HG03039 (cell line): ENCODE data around the gene SDK1.

Experiments used
- ATAC-seq: cut with Tn5 transposase; IDR thresholded peaks from one replicate; pipeline ENCODE4 v1.9.1; 2021; ENCODE audit warnings: mild to moderate bottlenecking, moderate library complexity; ENCODE audit not compliant: unreplicated experiment

SDK1 gene

DNA sequence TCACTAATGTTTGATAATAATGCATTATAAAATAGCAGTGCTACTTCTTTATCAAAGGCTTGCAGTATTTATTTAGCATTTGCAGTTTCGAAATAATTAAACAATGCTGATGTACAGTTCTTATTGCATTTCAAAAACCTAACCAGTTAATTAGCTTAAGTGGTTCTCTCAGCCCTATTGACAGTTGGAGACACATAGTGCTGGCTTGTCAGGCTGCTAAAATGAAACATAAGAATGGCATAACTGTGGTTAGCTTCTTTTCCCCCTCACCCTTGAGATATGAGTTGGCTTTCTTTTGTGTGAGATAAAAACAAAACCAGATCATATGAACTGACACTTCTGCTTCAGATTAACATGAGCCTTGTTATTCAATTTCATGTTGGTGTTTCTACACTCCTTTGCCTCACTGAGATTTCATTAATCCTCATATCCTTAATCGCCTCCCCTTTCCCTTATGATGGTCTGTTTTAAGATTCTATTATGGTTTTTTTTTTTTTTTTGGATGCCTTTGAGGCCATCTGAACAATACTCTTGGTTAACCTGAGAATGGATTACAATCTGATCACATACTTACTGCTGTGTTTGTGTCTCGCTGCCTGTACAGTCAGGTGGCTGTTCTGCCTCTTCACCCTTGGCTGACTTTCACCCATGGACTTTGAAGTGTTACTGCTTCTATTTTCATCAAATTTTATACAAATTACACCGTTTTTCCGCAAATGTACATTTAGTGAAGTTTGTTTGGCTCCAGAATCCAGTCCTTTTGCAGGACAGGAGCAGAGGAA lies 108.0 kb downstream of the SDK1 start:
- ATAC-seq: no peak

DNA sequence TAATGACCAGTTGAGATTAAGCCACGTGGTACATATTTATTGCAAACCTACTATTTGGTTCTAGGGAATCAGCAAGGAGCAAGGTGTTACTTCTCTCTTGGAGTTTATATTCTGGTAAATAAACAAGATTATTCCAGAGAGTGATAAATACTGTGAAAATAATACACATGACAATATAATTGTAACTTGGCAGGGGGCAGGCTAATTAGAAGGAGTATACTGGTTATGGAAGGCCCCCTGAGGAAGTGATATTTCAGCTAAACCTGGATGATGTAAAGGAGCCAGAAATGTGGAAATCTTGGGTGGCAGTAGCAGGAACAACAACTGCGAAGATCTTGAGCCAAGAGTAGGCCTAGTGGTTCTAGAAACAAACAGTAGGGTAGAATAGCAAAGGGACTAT lies 111.8 kb downstream of the SDK1 start:
- ATAC-seq: no peak

DNA sequence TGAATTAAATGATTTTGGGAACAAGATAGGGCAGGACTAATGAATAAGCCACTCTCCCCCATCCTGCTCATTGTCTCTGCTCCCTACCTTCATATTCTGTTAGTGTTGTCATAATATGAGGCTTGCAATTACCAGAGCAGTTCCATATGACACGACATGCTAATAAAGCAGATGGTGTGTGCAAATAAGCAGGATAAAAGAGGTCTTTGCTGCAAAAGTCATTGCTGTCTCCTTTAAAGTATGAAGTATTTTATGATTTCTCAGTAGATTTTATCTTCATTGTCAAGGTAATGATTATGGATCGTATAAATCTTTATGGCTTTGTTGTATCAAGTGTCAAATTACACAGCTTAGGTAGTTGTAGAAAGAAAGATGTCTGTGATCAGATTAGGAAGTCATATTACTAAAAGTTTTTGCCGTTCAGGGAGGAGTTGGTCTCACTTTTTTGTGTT lies 114.8 kb downstream of the SDK1 start:
- no peak for ATAC-seq

DNA sequence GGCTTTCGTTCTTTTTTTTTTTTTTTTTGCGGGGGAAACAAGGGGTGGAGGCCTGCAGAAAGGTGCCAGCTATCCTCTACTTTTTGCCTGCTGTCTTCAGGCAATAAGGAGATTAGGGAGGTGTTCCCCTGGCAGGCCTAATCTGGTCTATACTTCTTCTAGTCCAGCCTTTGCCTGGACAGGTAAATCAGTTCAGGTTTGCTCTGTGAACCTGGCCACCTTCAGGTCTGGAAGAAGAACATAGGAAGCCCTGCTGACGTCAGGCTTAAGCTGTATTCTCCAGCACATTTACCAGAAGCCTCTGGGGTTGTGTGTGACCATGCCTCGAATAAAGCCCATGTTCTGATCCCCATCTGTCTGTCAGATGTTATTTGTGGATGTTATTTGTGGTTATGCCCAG lies 115.4 kb downstream of the SDK1 start:
- no peak for ATAC-seq

DNA sequence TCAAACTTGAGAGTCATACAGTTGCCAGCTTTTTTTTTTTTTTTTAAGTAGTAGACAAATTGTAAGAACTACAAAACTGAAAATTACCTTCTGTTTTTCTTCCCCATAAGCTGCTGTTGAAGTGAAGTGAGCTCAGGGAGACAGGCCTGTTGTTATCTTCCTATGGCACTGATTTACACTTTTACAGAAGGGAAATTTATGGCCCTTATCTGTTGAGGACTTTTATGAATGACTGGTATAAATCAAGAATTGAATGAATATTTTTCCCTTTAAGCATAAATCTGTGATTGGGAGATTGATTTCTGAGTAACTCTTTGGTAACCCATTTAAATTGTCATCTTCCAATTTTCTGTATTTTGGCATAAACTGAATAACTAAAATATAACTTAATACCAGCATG lies 124.0 kb downstream of the SDK1 start:
- no peak for ATAC-seq

DNA sequence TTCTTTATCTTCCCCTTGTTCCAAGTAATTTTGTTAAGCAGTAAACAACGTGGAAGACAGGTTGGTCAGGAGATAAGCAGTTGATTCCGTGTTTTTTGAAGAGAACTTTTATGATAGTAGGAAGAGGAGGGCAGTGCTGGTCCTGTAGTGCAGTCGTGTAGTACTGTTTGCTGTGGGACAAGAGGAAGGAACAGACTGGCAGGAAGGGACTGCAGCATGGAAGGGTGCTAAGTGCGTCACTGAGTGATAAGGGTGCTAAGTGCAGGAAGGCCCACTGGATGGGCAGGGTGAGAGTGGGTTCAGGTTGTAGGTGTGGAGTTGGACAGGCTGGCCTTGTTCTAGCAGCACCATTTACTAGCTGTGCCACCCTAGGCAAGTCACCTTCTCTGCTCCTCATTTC lies 125.0 kb downstream of the SDK1 start:
- ATAC-seq: no peak

DNA sequence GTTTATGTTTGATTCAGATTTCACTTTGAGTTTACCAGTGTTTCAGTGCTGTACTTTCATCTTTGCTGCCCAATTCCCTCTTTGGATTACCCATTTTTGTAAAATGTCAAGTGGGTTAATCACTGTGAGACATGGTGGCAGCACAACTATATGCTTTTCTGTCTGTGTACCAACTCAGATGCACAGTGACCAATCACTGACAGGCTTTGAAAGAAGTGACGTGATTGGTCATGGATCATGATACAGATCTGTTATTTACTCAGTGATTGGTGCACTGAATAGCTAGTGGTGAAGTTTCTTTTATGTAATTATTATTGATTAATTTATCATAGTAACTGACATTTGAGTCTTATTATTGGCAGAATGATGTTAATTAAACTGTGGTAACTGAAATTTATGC lies 126.9 kb downstream of the SDK1 start:
- ATAC-seq: no peak

DNA sequence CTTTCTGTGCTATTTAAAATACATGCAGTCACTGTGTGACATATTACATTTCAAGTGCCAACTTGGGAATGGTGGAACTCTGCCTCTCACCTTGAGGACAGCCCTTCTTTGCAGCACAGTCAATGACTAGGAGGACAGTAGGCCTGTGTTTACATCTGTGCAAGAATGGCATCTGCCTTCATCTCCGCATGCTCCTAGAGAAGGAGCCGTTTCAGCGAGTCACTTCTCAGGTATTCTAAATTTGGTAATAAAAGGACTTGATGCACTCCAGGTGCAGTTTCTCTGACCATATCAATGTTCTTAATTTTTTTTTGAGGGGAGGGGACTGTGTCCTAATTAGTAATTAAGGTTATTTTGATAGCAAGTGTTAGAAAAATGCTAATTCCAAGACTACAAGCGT lies 128.9 kb downstream of the SDK1 start:
- ATAC-seq: no peak

DNA sequence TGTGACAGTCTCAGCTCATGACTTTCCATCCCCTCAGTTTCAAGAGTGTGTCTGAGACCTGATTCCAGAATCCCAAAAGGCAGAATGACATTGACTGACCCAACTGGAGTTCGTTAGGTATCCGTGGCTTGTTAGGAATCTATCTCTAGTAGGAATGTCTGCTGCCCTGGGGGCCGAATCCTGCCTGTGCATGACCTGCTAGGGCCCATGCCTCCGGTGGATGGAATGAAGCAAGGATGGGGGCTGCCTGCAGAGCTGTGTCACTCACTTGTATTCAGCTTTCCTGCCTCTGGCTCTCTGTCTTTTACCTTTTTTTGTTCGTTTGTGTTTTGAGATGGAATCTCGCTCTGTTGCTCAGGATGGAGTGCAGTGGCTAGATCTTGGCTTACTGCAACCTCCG lies 129.5 kb downstream of the SDK1 start:
- no peak for ATAC-seq

DNA sequence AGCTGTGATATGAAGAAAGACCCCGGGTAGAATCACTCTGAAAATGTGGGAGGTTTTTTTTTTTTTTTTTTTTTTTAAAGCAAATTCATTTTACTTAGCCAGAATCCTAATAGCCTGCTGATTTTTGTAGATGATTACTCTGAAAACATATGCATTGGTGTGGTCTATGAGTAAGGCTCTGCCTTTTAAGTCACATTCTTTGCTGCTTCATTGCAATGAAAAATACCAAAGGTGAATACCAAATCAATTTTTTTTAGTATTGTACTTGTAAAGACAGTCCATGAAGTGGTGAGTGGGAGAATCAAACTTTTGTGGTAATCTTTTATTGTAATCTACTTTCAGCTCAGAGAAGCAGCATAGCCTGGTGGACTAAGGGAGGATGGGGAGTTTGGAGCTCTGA lies 130.3 kb downstream of the SDK1 start:
- ATAC-seq: no peak

DNA sequence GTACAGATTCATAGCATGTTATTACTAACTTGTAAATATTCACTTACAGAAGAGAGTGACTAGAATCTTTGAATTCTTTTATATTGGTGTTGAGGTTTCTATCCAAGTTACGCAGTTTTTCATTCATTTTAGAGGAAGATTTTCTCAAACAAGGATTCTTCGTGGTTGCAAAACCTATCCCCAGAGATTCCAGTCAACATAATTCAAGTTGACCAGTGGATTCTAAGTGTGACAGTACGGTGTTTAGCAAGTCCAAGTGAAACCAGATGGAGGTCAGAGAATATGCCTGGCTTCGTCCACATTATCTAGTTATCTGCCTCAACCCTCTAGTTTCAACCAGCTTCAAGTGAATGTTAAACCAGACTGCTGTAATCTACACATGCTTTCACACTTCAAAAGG lies 131.9 kb downstream of the SDK1 start:
- no peak for ATAC-seq

DNA sequence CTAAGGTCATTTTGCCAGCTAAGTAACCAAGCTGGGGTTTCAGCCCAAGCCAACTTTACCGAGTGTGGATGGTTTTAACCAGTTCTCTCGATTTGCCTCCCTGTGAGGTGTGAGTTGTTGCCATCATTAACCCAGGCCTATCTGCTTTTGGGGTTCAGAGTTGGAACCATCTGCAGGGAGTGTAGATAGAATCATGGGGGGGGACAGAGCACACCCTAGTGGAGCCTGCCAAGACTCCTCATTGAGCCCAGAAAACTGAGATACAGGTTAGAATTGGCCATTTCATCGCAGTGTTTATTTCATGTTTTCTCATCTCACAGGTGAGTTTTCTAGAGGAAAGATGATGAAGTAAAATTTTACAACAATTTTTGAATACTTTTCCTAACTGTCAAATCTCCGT lies 133.6 kb downstream of the SDK1 start:
- no peak for ATAC-seq

DNA sequence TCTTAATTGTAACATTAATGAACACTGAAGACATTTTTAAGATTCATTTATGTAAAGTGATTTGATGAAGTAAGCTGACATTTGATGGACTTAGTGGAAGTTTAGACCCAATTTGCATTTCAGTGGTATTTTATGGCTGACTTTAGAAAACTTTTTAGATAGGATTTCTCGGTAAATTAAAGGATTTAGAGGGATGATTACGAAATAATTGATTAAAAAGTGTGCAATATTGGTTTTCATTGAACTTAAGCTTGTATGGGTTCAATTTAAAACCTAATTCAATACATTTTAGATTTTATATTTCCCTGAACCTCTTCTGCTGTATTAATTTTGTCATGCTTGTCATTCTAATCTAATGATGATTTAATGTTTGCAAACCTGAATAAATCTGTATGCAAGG lies 135.1 kb downstream of the SDK1 start:
- no peak for ATAC-seq

DNA sequence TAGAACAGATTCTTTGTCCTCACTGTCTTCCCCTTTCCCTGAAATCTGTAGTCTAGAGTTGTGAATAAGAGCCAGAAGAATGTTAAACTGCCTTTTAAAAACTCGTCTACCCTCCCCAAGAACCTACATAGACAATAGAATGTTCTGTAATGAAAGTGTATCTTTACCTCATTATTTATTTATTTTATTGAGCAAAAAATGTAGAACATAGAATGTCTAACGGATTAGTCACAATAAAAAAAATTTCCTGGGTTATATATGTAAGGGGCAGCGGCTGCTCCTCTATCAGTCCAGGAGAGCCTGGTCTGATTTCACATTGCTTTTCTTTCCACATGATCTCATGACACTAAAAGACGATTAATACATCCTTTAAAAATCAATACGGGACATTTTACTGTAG lies 135.7 kb downstream of the SDK1 start:
- no peak for ATAC-seq

DNA sequence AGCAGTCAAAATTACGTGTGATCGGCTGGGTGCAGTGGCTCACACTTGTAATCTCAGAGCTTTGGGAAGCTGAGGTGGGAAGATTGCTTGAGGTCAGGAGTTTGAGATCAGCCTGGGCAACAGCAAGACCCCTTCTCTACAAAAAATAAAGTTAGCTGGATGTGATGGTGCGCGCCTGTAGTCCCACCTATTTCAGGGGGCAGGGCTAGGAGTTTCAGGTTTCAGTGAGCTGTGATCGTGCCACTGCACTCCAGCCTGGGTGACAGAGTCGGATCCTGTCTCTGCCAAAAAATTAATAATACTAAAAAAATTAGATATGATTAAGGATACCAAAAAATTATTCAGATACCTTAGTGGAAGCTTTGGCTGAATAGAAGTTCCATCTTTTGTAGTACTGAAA lies 136.4 kb downstream of the SDK1 start:
- no peak for ATAC-seq

DNA sequence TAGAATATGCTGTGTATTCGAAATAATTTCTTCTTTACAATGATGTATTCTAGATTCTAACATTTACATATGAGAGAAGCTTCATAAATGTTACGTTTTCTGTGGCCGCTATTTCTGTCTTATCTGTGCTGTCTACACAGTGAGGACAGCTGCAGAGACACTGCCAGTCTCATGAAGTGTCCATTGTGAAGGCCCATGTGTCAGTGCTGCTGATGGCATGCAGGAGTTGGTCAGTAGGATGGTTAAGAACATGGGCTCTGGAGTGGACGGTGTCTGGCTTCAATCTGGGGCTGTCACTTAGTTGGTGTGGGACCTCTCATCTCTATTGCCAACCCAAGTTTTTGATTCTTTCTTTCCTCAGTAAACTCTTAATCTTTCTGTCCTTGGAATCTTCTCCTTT lies 137.3 kb downstream of the SDK1 start:
- ATAC-seq: no peak

DNA sequence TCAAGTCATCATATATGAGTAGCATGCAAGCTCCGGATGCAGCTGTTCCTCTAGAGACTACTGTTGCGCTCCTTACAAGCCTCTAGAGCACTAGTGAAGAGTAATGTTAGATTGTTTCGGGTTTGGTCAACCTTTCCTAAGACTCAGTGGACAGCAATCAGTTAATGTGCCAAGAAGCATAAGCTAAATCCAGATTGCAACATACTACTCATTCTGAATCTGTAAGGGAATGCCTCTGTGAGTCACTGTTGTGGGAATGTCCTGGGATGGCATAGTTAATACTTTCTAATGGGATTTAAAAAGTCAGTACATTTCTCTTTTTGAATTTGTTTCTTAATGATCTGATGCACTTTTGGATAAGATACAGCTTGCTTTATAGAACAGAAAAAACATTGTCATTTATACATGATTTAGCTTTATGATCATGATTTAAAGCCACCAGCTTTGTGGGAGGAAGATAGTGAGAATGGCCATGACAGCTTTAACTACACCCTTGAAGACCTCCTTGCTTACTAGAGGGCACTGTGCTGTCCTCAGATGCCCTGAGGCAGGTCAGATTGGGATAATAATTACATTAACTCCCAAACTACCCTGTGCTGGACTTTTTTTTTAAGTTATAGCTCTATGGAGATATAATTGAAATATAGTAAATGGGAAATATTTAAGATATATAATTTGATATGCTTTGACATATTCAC lies 138.4 kb downstream of the SDK1 start:
- ATAC-seq: no peak

DNA sequence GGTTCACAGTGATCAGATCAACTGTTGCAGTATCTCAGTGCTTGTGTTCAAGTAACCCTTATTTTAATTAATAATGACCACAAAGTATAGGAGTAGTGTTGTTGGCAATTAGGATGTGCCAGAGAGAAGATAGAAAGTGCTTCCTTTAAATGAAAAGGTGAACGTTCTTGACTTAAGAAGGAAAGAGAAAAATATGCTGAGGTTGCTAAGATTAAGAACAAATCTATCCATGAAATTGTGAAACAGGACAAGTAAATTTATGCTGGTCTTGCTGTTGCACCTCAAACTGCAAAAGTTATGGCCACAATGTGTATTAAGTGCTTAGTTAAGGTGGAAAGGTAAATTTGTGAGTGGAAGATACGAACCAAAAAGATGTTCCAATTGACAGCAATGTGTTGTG lies 139.5 kb downstream of the SDK1 start:
- ATAC-seq: no peak

DNA sequence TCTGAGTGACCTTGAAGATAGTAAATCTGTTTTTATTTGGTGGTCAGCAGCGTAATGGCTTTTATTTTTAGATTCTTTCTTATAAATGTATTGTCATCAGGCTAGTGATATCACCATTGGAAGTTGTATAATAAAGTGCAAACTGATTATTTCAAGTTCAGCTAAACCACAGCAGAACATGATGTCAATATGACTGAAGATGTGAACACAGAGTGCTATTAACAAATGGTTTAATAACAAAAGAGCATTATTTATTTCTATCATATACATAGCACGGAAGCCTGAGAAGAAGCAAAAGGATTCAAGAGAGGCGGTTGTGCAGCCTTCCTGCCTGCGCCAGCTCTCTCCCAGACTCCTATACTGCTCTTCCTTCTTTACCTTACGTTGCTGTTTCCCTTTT lies 142.7 kb downstream of the SDK1 start:
- no peak for ATAC-seq

DNA sequence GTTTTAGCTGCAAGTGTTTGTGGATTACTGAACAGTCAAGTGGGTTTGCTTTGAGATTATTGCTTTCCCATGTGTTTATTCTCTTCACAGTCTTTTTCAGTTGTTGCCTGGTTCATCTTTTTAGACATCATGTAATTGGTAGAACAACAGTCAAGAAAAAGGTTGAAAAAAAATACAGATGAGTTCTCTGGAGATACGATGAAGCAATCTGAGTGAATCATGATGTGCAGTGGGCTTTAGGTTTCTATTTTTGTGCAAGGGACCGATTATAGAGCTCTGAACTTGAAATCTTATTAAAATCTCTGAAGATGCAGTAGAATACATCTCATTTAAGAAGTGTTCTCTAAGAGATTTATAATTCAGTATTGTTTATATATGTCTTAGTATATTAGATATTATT lies 145.7 kb downstream of the SDK1 start:
- ATAC-seq: no peak

DNA sequence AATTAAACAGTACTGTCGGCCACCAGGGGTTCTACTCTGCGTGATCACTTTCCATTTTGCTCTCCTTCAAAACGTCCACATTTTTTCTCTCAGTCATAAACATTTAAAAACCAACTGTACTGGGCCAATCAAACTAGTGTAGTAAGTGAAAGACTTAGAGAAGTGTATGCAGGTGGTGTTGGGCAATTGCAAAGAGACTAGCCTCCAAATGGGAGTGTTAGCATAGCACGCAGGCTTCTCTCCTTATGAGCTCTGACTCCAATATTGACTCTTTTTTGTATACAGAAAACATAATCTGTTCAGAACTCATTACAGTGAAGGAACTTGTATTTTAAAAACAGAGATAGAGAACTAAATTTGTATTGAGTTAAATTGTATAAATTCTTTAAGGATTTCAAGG lies 150.6 kb downstream of the SDK1 start:
- no peak for ATAC-seq

DNA sequence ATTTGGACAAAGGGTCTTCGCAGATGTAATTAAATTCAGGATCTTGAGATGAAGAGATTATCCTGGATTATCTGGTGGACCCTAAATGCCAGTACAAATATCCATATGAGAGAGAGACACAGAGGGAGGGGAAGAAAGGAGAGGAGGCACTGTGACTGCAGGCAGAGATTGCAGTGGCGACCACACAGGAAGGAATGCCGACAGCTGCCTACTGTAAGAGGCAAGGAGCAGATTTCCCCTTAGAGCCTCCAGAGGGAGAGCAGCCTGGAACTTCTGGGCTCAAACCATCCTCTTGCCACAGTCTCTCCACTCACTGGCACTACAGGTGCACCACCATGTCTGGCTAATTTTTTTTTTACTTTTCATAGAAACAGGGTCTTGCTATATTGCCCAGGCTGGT lies 152.3 kb downstream of the SDK1 start:
- no peak for ATAC-seq
